ENCODE results near the gene GPR160. TPM values are rescaled to one million over a fixed set of nuclear protein-coding genes. Genes with fewer than 3 reads are reported as not detected.
A peak's percentile ranks its signal among the peaks of the same experiment; 100 is the strongest.

The GPR160 gene
- total RNA-seq, 1 experiment from 2014 or later: 66.6 TPM

- in situ Hi-C loops (cut with HindIII; ENCODE audit: low pct_unique_long_range_greater_than_20kb, low sequenced_read_pairs): no loop called here
- DNase-seq (ENCODE audit: low read depth): no peak
Measured at GRCh38 chr3:170056710-170057454, 19.1 kb downstream of the GPR160 start.

GRCh38 chr3:170057550-170057949 is 19.8 kb downstream of the GPR160 start:
- no peak for DNase-seq (ENCODE audit: low read depth)
- in situ Hi-C loops (cut with HindIII; ENCODE audit: low pct_unique_long_range_greater_than_20kb, low sequenced_read_pairs): no loop called here

- in situ Hi-C loops (cut with HindIII; ENCODE audit: low pct_unique_long_range_greater_than_20kb, low sequenced_read_pairs): no loop called here
- DNase-seq (ENCODE audit: low read depth): no peak
Measured at GRCh38 chr3:170058127-170058526, 20.3 kb downstream of the GPR160 start.

- DNase-seq (ENCODE audit: low read depth): no peak
- in situ Hi-C loops (cut with HindIII; ENCODE audit: low pct_unique_long_range_greater_than_20kb, low sequenced_read_pairs): no loop called here
Measured at GRCh38 chr3:170059447-170059846, 21.7 kb downstream of the GPR160 start.

GRCh38 chr3:170062068-170062467 is 24.3 kb downstream of the GPR160 start:
- DNase-seq (ENCODE audit: low read depth): no peak
- in situ Hi-C loops (cut with HindIII; ENCODE audit: low pct_unique_long_range_greater_than_20kb, low sequenced_read_pairs): no loop called here

- in situ Hi-C loops (cut with HindIII; ENCODE audit: low pct_unique_long_range_greater_than_20kb, low sequenced_read_pairs): no loop called here
Measured at GRCh38 chr3:170062769-170063168, 25.0 kb downstream of the GPR160 start.

GRCh38 chr3:170063691-170064090 is 25.9 kb downstream of the GPR160 start:
- DNase-seq (ENCODE audit: low read depth): no peak
- in situ Hi-C loops (cut with HindIII; ENCODE audit: low pct_unique_long_range_greater_than_20kb, low sequenced_read_pairs): no loop called here

More at GRCh38 chr3:170062769-170063168, 25.0 kb downstream of the GPR160 start:
- DNase-seq (ENCODE audit: low read depth): no peak

GRCh38 chr3:170064108-170064507 is 26.3 kb downstream of the GPR160 start:
- no peak for DNase-seq (ENCODE audit: low read depth)
- in situ Hi-C loops (cut with HindIII; ENCODE audit: low pct_unique_long_range_greater_than_20kb, low sequenced_read_pairs): no loop called here

- DNase-seq (ENCODE audit: low read depth): no peak
- in situ Hi-C loops (cut with HindIII; ENCODE audit: low pct_unique_long_range_greater_than_20kb, low sequenced_read_pairs): no loop called here
Measured at GRCh38 chr3:170075441-170076091, 37.8 kb downstream of the GPR160 start.

- in situ Hi-C loops (cut with HindIII; ENCODE audit: low pct_unique_long_range_greater_than_20kb, low sequenced_read_pairs): no loop called here
- peak; percentile 37 for DNase-seq (ENCODE audit: low read depth)
Measured at GRCh38 chr3:170076715-170077238, 39.0 kb downstream of the GPR160 start.

- DNase-seq (ENCODE audit: low read depth): peak; percentile 32
- in situ Hi-C loops (cut with HindIII; ENCODE audit: low pct_unique_long_range_greater_than_20kb, low sequenced_read_pairs): no loop called here
Measured at GRCh38 chr3:170077361-170077760, 39.6 kb downstream of the GPR160 start.

GRCh38 chr3:170078620-170079281 is 41.0 kb downstream of the GPR160 start:
- DNase-seq (ENCODE audit: low read depth): peak; percentile 35
- in situ Hi-C loops (cut with HindIII; ENCODE audit: low pct_unique_long_range_greater_than_20kb, low sequenced_read_pairs): no loop called here

- in situ Hi-C loops (cut with HindIII; ENCODE audit: low pct_unique_long_range_greater_than_20kb, low sequenced_read_pairs): no loop called here
- peak; percentile 89 for DNase-seq (ENCODE audit: low read depth)
Measured at GRCh38 chr3:170079536-170080165, 41.9 kb downstream of the GPR160 start.

- no peak for DNase-seq (ENCODE audit: low read depth)
- in situ Hi-C loops (cut with HindIII; ENCODE audit: low pct_unique_long_range_greater_than_20kb, low sequenced_read_pairs): no loop called here
Measured at GRCh38 chr3:170080605-170081004, 42.8 kb downstream of the GPR160 start.

- in situ Hi-C loops (cut with HindIII; ENCODE audit: low pct_unique_long_range_greater_than_20kb, low sequenced_read_pairs): no loop called here
- no peak for DNase-seq (ENCODE audit: low read depth)
Measured at GRCh38 chr3:170081079-170081741, 43.4 kb downstream of the GPR160 start.

- in situ Hi-C loops (cut with HindIII; ENCODE audit: low pct_unique_long_range_greater_than_20kb, low sequenced_read_pairs): no loop called here
- no peak for DNase-seq (ENCODE audit: low read depth)
Measured at GRCh38 chr3:170083343-170083742, 45.5 kb downstream of the GPR160 start.

GRCh38 chr3:170085396-170085795 is 47.6 kb downstream of the GPR160 start:
- DNase-seq (ENCODE audit: low read depth): no peak
- in situ Hi-C loops (cut with HindIII; ENCODE audit: low pct_unique_long_range_greater_than_20kb, low sequenced_read_pairs): no loop called here
